Nephron (organoid): Measurements from ENCODE around the gene SERINC5.
A peak's percentile ranks its signal among the peaks of the same experiment; 100 is the strongest.
"Not testable (repeated sequence)": the region's sequence is repeated elsewhere in the genome, so short reads cannot be mapped to it uniquely, and the experiment has no call there.

Source experiments
- H3K27ac Mint-ChIP-seq, 3 experiments: 2 replicates each; pipeline ENCODE4 v1.8.0; 2020; ENCODE audit warnings: mixed read lengths in 3 of 3, mild to moderate bottlenecking in 2 of 3, moderate library complexity in 1 of 3
- H3K27me3 Mint-ChIP-seq: 2 replicates; pipeline ENCODE4 v1.8.0; 2021; ENCODE audit warnings: low read depth, mild to moderate bottlenecking, moderate library complexity, mixed read lengths
- H3K36me3 Mint-ChIP-seq: 2 replicates; pipeline ENCODE4 v1.8.0; 2020; ENCODE audit warnings: low read depth, mixed read lengths
- H3K4me1 Mint-ChIP-seq: 2 replicates; pipeline ENCODE4 v1.8.0; 2020; ENCODE audit warnings: mixed read lengths
- H3K4me3 Mint-ChIP-seq, 3 experiments: 2 replicates each; pipeline ENCODE4 v1.8.0; 2020; ENCODE audit warnings: mild to moderate bottlenecking in 3 of 3, mixed read lengths in 3 of 3, moderate library complexity in 2 of 3
- H3K9me3 Mint-ChIP-seq: 2 replicates; pipeline ENCODE4 v1.8.0; 2020; ENCODE audit warnings: mixed read lengths
- CTCF ChIP-seq, 3 experiments: fragments of 200-600 bp; sonication (generic); IDR thresholded peaks; one replicate each; pipeline ENCODE4 v1.5.0; 2021; ENCODE audit warnings: antibody characterized with exemption in 3 of 3; ENCODE audit not compliant: unreplicated experiment in 3 of 3

Gene SERINC5

GRCh38 chr5:80255811-80256712 is at the start of gene SERINC5:
Gene SERINC5 (minus strand): TSS chr5:80256048. CDS start chr5:80255922, 126 bp downstream.
- H3K9me3 Mint-ChIP-seq = no peaks in the 10 kb centered on the region
- H3K36me3 Mint-ChIP-seq = no peaks in the 10 kb centered on the region
- no peak for TF ChIP-seq CTCF (IDR thresholded peaks at IDR 0.05; ENCODE audit: unreplicated experiment in 3 of 3)
- H3K4me3 Mint-ChIP-seq = peak within 1 kb of the TSS; percentile 96 to 99 (median 97)
- H3K4me1 Mint-ChIP-seq = peaks cover 38% of the 10 kb centered on the region
- H3K27ac Mint-ChIP-seq = peak within 1 kb of the TSS; percentile 94 to 98 (median 96)
- no peaks in the 10 kb centered on the region for H3K27me3 Mint-ChIP-seq

GRCh38 chr5:80302636-80303035 is 46.8 kb upstream of the SERINC5 start:
- peaks cover 7% of the 10 kb centered on the region for H3K27me3 Mint-ChIP-seq
- no peak overlapping the region for H3K4me3 Mint-ChIP-seq
- no peaks in the 10 kb centered on the region for H3K4me1 Mint-ChIP-seq
- TF ChIP-seq CTCF (IDR thresholded peaks at IDR 0.05; ENCODE audit: unreplicated experiment in 3 of 3) = no peak
- H3K36me3 Mint-ChIP-seq = no peaks in the 10 kb centered on the region
- no peaks in the 10 kb centered on the region for H3K9me3 Mint-ChIP-seq
- no peak overlapping the region for H3K27ac Mint-ChIP-seq

GRCh38 chr5:80301342-80301741 is 45.5 kb upstream of the SERINC5 start:
- H3K27me3 Mint-ChIP-seq, H3K36me3 Mint-ChIP-seq, H3K4me3 Mint-ChIP-seq, H3K27ac Mint-ChIP-seq, H3K9me3 Mint-ChIP-seq, H3K4me1 Mint-ChIP-seq: not testable (repeated sequence)

GRCh38 chr5:80300796-80301195 is 44.9 kb upstream of the SERINC5 start:
- not testable (repeated sequence) for H3K9me3 Mint-ChIP-seq, H3K4me3 Mint-ChIP-seq, H3K27me3 Mint-ChIP-seq, H3K4me1 Mint-ChIP-seq, H3K36me3 Mint-ChIP-seq, H3K27ac Mint-ChIP-seq

GRCh38 chr5:80300125-80300524 is 44.3 kb upstream of the SERINC5 start:
- Mint-ChIP-seq H3K4me3 (no peak overlapping the region), H3K27ac (no peak overlapping the region), H3K27me3 (peaks cover 7% of the 10 kb centered on the region), H3K4me1 (no peaks in the 10 kb centered on the region), H3K36me3 (no peaks in the 10 kb centered on the region), H3K9me3 (no peaks in the 10 kb centered on the region)
- no peak for TF ChIP-seq CTCF (IDR thresholded peaks at IDR 0.05; ENCODE audit: unreplicated experiment in 3 of 3)

- H3K9me3 Mint-ChIP-seq = no peaks in the 10 kb centered on the region
- H3K27ac Mint-ChIP-seq = no peak overlapping the region
- TF ChIP-seq CTCF (IDR thresholded peaks at IDR 0.05; ENCODE audit: unreplicated experiment in 3 of 3) = no peak
- peaks cover 11% of the 10 kb centered on the region for H3K27me3 Mint-ChIP-seq
- H3K36me3 Mint-ChIP-seq = no peaks in the 10 kb centered on the region
- no peak overlapping the region for H3K4me3 Mint-ChIP-seq
- no peaks in the 10 kb centered on the region for H3K4me1 Mint-ChIP-seq
Observed at GRCh38 chr5:80299601-80300000, 43.8 kb upstream of the SERINC5 start.

GRCh38 chr5:80296121-80296520 is 40.3 kb upstream of the SERINC5 start:
- Mint-ChIP-seq H3K4me3 (no peak overlapping the region), H3K4me1 (no peaks in the 10 kb centered on the region), H3K27ac (no peak overlapping the region), H3K27me3 (peaks cover 12% of the 10 kb centered on the region), H3K36me3 (no peaks in the 10 kb centered on the region), H3K9me3 (peaks cover 4% of the 10 kb centered on the region)
- no peak for TF ChIP-seq CTCF (IDR thresholded peaks at IDR 0.05; ENCODE audit: unreplicated experiment in 3 of 3)
